Kidney (tissue), 14 donors: ENCODE results near the gene TGFB2. TPM values are rescaled to one million over a fixed set of nuclear protein-coding genes. Genes with fewer than 3 reads are reported as not detected.

ENCODE experiments used
- DNase-seq, 5 donors: peaks; one replicate each; pipeline ENCODE4 v3.0.0-alpha.2; 2013 to 2020
- FAIRE-seq: peaks from 2 replicates; lab custom pipeline; 2012; peaks lifted over from hg19 to GRCh38; lab: Jason Lieb, UNC
- H3K27ac ChIP-seq, 2 donors: one replicate each; pipeline ENCODE4 v1.7.0; 2013; ENCODE audit warnings: low read depth in 2 of 2, low read length in 2 of 2, inconsistent platforms in 1 of 2
- H3K27me3 ChIP-seq: one replicate; pipeline ENCODE4 v1.7.1; 2013; ENCODE audit warnings: low read length, inconsistent platforms; ENCODE audit not compliant: control insufficient read depth, insufficient read depth
- H3K36me3 ChIP-seq, 3 donors: one replicate each; pipeline versions ENCODE4 v1.7.0 to v1.7.1; 2013; ENCODE audit warnings: low read length in 3 of 3, control low read depth in 1 of 3, inconsistent platforms in 1 of 3; ENCODE audit not compliant: insufficient read depth in 3 of 3, control insufficient read depth in 2 of 3
- H3K4me1 ChIP-seq, 3 donors: one replicate each; pipeline versions ENCODE4 v1.7.0 to v1.7.1; 2013; ENCODE audit warnings: low read length in 3 of 3, inconsistent platforms in 1 of 3, low read depth in 1 of 3; ENCODE audit not compliant: control insufficient read depth in 2 of 3, insufficient read depth in 2 of 3
- H3K4me3 ChIP-seq, 3 donors: one replicate each; pipeline versions ENCODE4 v1.7.0 to v1.8.1; 2013; ENCODE audit warnings: low read length in 3 of 3, control low read depth in 1 of 3, inconsistent platforms in 1 of 3
- H3K9ac ChIP-seq, 3 donors: one replicate each; pipeline versions ENCODE4 v1.7.0 to v1.7.1; 2013; ENCODE audit warnings: low read length in 3 of 3, control low read depth in 1 of 3, inconsistent platforms in 1 of 3
- H3K9me3 ChIP-seq, 3 donors: one replicate each; pipeline versions ENCODE4 v1.7.0 to v1.7.1; 2013; ENCODE audit warnings: low read length in 3 of 3, control low read depth in 1 of 3, inconsistent platforms in 1 of 3; ENCODE audit not compliant: control insufficient read depth in 2 of 3, insufficient read depth in 1 of 3
- intact Hi-C: fragments of 100-400 bp; cut with DNase I; formaldehyde crosslinking; loops from one replicate; pipeline ENCODE4 v1.11.1; 2022
- polyA plus RNA-seq: library from polyadenylated mRNA; stranded (reverse); fragments of 350-450 nt; fragmentation: Illumina TruSeq; extraction: RNeasy Lipid Tissue Mini Kit (QIAGEN cat#74804); gene quantifications from one replicate; pipeline ENCODE4 v1.2.3, GENCODE V29; 2014; ENCODE audit warnings: low read depth, low replicate concordance; ENCODE audit not compliant: insufficient read depth
- total RNA-seq: library from RNA; stranded (reverse); fragmentation: NEBNext Ultra II Directional; extraction: Animal tissue kit (Norgen Biotek cat#: 25700); gene quantifications from one replicate; pipeline ENCODE4 v1.2.1, GENCODE V29; 2021
- TF ChIP-seq, protein P1 (sequence below): IDR thresholded peaks from 3 replicates; pipeline ENCODE4 v1.5.1; 2012; ENCODE audit warnings: mild to moderate bottlenecking, moderate library complexity, borderline replicate concordance; ENCODE audit not compliant: insufficient read depth; ENCODE audit errors: extremely low read depth
- donor health status: control.
- donor health status: control.
- donor health status: control.
- donor health status: control.
- donor health status: control.
- donor health status: DM: yes; HTN: yes; CAD: no.
- donor health status: Normal renal cell carcinoma (clear cell type).

TGFB2 gene
- total and polyA plus RNA-seq, 2 donors from 2014 or later, result 1.4 to 12.2 TPM

DNA sequence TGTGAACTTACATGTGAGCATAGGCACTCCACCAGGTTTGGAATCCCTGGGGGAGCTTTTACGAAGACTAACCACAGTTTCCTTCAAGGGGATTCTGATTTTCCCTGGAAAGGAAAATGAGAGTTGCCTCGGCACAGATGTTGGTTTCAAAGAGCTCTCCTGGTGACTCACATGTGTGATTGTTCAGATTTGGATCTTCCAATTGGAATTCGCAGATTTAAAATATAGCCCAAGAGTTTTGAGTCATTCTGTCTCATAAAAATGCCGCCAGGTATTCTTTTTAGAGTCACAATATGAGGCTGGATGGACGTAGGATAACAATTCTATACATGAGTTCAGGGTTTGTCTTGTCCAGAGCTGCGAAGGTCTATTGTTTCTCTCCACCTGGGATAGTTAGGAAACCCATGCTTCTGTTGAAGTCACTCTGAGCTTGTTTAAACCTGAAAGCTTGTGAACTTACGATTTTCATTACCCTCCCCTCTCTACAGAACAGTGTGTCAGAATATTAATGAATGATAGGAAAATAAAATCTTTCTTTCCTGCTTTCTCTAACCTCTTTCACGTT, 64.9 kb downstream of the TGFB2 start:
- intact Hi-C loops, result no loop called here
- no peak for FAIRE-seq

DNA sequence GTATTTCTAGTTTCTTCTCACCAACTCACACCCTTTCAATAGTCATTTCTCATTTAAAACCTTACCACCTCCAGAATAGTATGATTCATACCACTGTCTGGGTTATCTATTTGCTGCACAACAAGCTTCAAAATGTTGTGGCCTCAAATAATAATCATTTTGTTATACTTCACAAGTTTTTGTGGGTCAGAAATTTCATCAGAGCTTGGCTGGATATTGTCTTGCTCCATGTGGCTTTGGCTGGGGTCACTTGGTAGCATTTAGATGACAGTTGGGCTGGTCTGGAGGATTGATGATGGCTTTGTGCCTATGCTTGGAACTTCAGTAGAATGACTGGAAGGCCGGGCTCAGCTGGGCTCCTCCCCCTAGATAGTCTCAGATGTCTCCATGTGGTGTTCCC, 66.0 kb downstream of the TGFB2 start:
- FAIRE-seq (no peak), DNase-seq (no peak)
- Histone ChIP-seq H3K36me3 (no peaks in the 10 kb centered on the region), H3K4me3 (no peak overlapping the region), H3K9me3 (no peaks in the 10 kb centered on the region), H3K27me3 (no peaks in the 10 kb centered on the region), H3K27ac (no peak overlapping the region), H3K4me1 (peaks cover 0 to 6% (median 0%) of the 10 kb centered on the region in 3 donors), H3K9ac (no peak overlapping the region)
- intact Hi-C loops, result no loop called here
- TF ChIP-seq, protein P1, sequence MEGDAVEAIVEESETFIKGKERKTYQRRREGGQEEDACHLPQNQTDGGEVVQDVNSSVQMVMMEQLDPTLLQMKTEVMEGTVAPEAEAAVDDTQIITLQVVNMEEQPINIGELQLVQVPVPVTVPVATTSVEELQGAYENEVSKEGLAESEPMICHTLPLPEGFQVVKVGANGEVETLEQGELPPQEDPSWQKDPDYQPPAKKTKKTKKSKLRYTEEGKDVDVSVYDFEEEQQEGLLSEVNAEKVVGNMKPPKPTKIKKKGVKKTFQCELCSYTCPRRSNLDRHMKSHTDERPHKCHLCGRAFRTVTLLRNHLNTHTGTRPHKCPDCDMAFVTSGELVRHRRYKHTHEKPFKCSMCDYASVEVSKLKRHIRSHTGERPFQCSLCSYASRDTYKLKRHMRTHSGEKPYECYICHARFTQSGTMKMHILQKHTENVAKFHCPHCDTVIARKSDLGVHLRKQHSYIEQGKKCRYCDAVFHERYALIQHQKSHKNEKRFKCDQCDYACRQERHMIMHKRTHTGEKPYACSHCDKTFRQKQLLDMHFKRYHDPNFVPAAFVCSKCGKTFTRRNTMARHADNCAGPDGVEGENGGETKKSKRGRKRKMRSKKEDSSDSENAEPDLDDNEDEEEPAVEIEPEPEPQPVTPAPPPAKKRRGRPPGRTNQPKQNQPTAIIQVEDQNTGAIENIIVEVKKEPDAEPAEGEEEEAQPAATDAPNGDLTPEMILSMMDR, result no peak

More for the DNA sequence above, 64.9 kb downstream of the TGFB2 start:
- Histone ChIP-seq H3K4me3 (no peak overlapping the region), H3K27ac (no peak overlapping the region), H3K9ac (no peak overlapping the region), H3K36me3 (no peaks in the 10 kb centered on the region), H3K9me3 (no peaks in the 10 kb centered on the region), H3K27me3 (no peaks in the 10 kb centered on the region), H3K4me1 (peaks cover 0 to 6% (median 0%) of the 10 kb centered on the region in 3 donors)
- DNase-seq, result no peak
- TF ChIP-seq, protein P1, result no peak

DNA sequence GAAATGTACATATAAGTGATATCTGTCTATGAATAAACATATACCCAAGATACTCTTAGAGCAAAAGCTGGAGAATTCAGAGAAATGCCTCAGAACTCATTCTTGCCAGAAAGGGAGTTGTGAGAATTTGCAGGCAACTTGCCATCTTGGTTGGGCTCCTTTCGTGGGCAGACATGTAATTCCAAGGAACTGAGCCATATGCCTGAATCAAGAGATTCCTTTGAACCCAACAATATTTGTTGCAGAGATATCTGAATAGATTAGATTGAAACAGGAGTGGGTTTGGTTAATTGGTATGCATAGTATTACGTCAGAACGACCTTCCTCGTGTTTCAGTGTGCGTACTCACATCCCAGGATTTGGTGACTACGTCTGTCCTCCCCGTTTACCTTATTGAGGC, 67.0 kb downstream of the TGFB2 start:
- Histone ChIP-seq H3K27ac (no peak overlapping the region), H3K9ac (no peak overlapping the region), H3K27me3 (no peaks in the 10 kb centered on the region), H3K4me1 (peaks cover 0 to 6% (median 0%) of the 10 kb centered on the region in 3 donors), H3K9me3 (no peaks in the 10 kb centered on the region), H3K4me3 (no peak overlapping the region), H3K36me3 (no peaks in the 10 kb centered on the region)
- no peak for FAIRE-seq
- TF ChIP-seq, protein P1, result no peak
- no peak for DNase-seq
- intact Hi-C loops, result no loop called here

DNA sequence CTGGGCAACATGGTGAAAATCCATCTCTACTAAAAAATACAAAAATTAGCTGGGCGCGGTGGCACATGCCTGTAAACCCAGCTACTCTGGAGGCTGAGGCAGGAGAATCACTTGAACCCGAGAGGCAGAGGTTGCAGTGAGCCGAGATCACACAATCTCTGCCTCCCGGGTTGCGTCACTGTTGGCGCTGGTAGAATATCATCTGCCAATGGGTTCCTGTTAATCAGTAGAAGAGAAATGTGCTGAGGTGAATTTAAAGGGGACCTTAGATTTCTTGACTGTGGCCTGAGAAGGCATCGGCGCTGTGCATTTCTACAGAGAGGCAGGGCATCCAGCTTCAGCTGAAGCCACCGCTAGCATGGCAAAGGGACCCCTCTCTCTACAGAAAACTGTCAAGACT, 68.0 kb downstream of the TGFB2 start:
- Histone ChIP-seq H3K4me1 (peaks cover 0 to 6% (median 0%) of the 10 kb centered on the region in 3 donors), H3K9ac (no peak overlapping the region), H3K36me3 (no peaks in the 10 kb centered on the region), H3K27ac (no peak overlapping the region), H3K9me3 (no peaks in the 10 kb centered on the region), H3K4me3 (no peak overlapping the region), H3K27me3 (no peaks in the 10 kb centered on the region)
- TF ChIP-seq, protein P1, result no peak
- DNase-seq (no peak), FAIRE-seq (no peak)
- intact Hi-C loops, result no loop called here
